ENCODE data around the gene RNF41.
"Not testable (repeated sequence)": the region's sequence is repeated elsewhere in the genome, so short reads cannot be mapped to it uniquely, and the experiment has no call there.

RNF41 gene

DNA sequence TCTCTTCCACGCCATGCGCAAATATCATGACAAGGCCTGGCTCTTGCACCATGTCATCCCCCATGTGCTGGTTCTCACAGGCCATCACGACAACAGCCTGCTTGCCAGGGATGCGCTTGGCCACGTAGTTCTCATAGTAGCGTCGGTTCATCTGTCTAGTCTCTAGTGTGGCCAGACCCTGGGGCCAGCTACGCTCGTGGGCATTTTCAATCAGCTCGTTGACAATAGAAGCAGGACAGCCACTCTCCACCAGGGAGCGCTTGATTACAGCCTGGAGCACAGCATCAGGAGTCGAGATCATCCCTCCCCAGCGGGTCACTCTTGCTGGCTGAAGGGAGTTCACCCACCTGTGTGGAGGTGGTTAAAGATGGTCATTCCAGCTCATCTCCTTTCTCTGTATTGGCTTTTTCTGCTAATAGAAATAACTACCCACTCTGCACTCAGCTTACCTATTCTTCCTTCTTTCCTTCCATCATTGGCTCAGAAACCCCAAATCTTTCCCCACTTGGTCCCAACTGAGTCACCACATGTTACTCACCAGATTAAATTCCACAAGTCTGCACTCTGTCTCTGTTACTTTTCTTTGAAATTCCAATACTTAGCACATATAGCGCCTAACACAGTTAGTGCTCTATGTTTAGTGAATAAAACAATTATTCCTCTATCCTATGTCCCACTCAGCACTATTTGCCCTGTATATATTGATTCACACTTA is 15.1 kb downstream of the RNF41 start:
- H3K4me1 ChIP-seq (ENCODE audit: insufficient read depth, low read length), result no peaks in the 10 kb centered on the region

GRCh38 chr12:56205445-56205844 is 16.3 kb downstream of the RNF41 start:
- no peaks in the 10 kb centered on the region for H3K9me3 ChIP-seq (ENCODE audit: insufficient read depth, low read depth, low read length)
- no peaks in the 10 kb centered on the region for H3K27me3 ChIP-seq (ENCODE audit: insufficient read depth, low read length)
- no peak overlapping the region for H3K27ac ChIP-seq (ENCODE audit: low read depth, low read length)
- no peaks in the 10 kb centered on the region for H3K4me1 ChIP-seq (ENCODE audit: insufficient read depth, low read length)
- H3K36me3 ChIP-seq (ENCODE audit: insufficient read depth, low read length), result peaks cover 55% of the 10 kb centered on the region
- no peak overlapping the region for H3K9ac ChIP-seq (ENCODE audit: low read depth, low read length)
- H3K4me3 ChIP-seq (ENCODE audit: low read length), result no peak overlapping the region

More for the DNA sequence above, 15.1 kb downstream of the RNF41 start:
- Histone ChIP-seq H3K4me3 (ENCODE audit: low read length) (no peak overlapping the region), H3K27me3 (ENCODE audit: insufficient read depth, low read length) (no peaks in the 10 kb centered on the region), H3K9me3 (ENCODE audit: insufficient read depth, low read depth, low read length) (no peaks in the 10 kb centered on the region), H3K9ac (ENCODE audit: low read depth, low read length) (no peak overlapping the region), H3K36me3 (ENCODE audit: insufficient read depth, low read length) (peaks cover 64% of the 10 kb centered on the region), H3K27ac (ENCODE audit: low read depth, low read length) (no peak overlapping the region)
- 80% methylated on average over 14 of the region's 14 CpGs for WGBS

GRCh38 chr12:56204275-56204674 is 17.4 kb downstream of the RNF41 start:
- H3K4me3 ChIP-seq (ENCODE audit: low read length), result no peak overlapping the region
- H3K4me1 ChIP-seq (ENCODE audit: insufficient read depth, low read length), result no peaks in the 10 kb centered on the region
- no peaks in the 10 kb centered on the region for H3K9me3 ChIP-seq (ENCODE audit: insufficient read depth, low read depth, low read length)
- H3K36me3 ChIP-seq (ENCODE audit: insufficient read depth, low read length), result peaks cover 46% of the 10 kb centered on the region
- H3K27me3 ChIP-seq (ENCODE audit: insufficient read depth, low read length), result no peaks in the 10 kb centered on the region
- no peak overlapping the region for H3K9ac ChIP-seq (ENCODE audit: low read depth, low read length)
- H3K27ac ChIP-seq (ENCODE audit: low read depth, low read length), result no peak overlapping the region

- no peaks in the 10 kb centered on the region for H3K27me3 ChIP-seq (ENCODE audit: insufficient read depth, low read length)
- peaks cover 38% of the 10 kb centered on the region for H3K36me3 ChIP-seq (ENCODE audit: insufficient read depth, low read length)
- WGBS, result 93% methylated on average over 2 of the region's 2 CpGs
- no peaks in the 10 kb centered on the region for H3K4me1 ChIP-seq (ENCODE audit: insufficient read depth, low read length)
- no peak overlapping the region for H3K9ac ChIP-seq (ENCODE audit: low read depth, low read length)
- no peak overlapping the region for H3K4me3 ChIP-seq (ENCODE audit: low read length)
- no peaks in the 10 kb centered on the region for H3K9me3 ChIP-seq (ENCODE audit: insufficient read depth, low read depth, low read length)
- H3K27ac ChIP-seq (ENCODE audit: low read depth, low read length), result no peak overlapping the region
These were observed 18.9 kb downstream of the RNF41 start for GRCh38 chr12:56202838-56203237.

DNA sequence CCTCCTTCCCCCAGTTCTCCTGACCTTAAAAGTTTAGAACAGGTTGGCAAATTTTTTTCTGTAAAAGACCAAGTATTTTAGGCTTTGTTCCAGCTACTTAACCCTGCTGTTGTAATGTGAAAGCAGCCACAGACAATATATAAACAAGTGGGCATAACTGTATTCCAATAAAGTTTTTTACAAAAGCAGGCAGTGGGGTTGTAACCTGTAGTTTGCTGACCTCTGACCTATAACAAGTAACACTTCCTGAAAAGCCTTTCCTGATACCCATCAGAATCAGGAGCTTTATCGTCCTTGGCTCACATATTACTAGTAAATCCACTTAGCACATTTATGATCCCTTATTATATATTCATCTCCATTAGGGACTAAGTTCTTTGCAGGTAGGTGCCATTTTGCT is 19.4 kb downstream of the RNF41 start:
- Histone ChIP-seq H3K36me3 (ENCODE audit: insufficient read depth, low read length) (peaks cover 34% of the 10 kb centered on the region), H3K9me3 (ENCODE audit: insufficient read depth, low read depth, low read length) (no peaks in the 10 kb centered on the region), H3K27me3 (ENCODE audit: insufficient read depth, low read length) (no peaks in the 10 kb centered on the region), H3K9ac (ENCODE audit: low read depth, low read length) (no peak overlapping the region), H3K27ac (ENCODE audit: low read depth, low read length) (no peak overlapping the region), H3K4me1 (ENCODE audit: insufficient read depth, low read length) (no peaks in the 10 kb centered on the region), H3K4me3 (ENCODE audit: low read length) (no peak overlapping the region)
- WGBS, result 81% methylated on average over 1 of the region's 1 CpG

DNA sequence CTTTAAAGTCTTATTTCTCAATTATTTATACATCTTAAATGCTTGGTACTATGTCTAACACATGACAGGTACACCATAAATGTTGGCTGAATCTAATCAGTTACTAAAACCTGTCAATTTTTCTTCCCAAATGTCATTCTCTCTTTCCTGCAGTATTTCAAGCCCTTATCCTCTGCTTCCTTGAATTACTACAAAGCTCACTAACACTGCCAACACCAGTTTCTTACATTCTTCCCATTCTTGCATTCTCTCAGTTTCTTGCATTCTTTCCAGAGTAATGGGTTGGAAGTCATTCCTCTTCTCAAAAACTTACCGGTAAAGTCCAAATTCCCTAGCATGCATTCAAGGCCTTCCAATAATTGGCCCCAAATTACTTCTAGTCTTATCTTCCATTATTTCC is 22.9 kb downstream of the RNF41 start:
- H3K4me1 ChIP-seq (ENCODE audit: insufficient read depth, low read length), result peaks cover 4% of the 10 kb centered on the region; the same call in 1 of the 2 replicates
- no peak overlapping the region for H3K27ac ChIP-seq (ENCODE audit: low read depth, low read length)
- no peak overlapping the region for H3K4me3 ChIP-seq (ENCODE audit: low read length)
- WGBS, result 70% methylated on average over 1 of the region's 1 CpG
- H3K27me3 ChIP-seq (ENCODE audit: insufficient read depth, low read length), result no peaks in the 10 kb centered on the region
- H3K9ac ChIP-seq (ENCODE audit: low read depth, low read length), result no peak overlapping the region
- H3K9me3 ChIP-seq (ENCODE audit: insufficient read depth, low read depth, low read length), result no peaks in the 10 kb centered on the region
- no peaks in the 10 kb centered on the region for H3K36me3 ChIP-seq (ENCODE audit: insufficient read depth, low read length)

DNA sequence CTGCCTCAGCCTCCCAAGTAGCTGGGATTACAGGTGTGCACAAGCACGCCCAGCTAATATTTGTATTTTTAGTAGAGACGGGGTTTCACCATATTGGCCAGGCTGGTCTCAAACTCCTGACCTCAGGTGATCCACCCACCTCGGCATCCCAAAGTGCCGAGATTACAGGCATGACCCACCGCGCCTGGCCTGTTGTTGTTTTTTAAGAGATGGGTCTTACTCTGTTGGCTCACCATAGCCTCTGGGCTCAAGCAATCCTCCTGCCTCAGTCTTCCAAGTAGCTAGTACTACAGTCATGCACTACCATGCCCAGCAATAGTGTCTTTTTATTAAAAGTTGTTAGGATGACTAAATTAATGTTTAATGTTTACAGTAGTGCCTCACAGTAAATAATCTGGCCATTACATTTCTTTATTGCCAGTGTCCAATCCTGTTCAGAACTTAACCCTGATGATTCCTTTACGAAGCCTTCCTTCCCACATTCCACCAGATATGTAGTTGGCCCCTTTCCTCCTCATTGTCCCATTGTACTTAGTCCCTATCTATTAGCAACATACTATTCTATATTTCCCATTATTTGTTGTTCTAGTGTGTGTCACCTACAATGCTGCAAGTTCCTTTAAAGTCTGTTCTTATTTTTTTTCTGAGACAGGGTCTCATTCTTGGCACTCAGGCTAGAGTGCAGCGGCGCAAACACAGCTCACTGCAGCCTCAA is 23.6 kb downstream of the RNF41 start:
- no peaks in the 10 kb centered on the region for H3K36me3 ChIP-seq (ENCODE audit: insufficient read depth, low read length)
- H3K27me3 ChIP-seq (ENCODE audit: insufficient read depth, low read length), result no peaks in the 10 kb centered on the region
- H3K4me3 ChIP-seq (ENCODE audit: low read length), result no peak overlapping the region
- H3K4me1 ChIP-seq (ENCODE audit: insufficient read depth, low read length), result peaks cover 4% of the 10 kb centered on the region; the same call in 1 of the 2 replicates
- no peaks in the 10 kb centered on the region for H3K9me3 ChIP-seq (ENCODE audit: insufficient read depth, low read depth, low read length)
- WGBS, result 94% methylated on average over 9 of the region's 9 CpGs
- H3K9ac ChIP-seq (ENCODE audit: low read depth, low read length), result no peak overlapping the region
- H3K27ac ChIP-seq (ENCODE audit: low read depth, low read length), result no peak overlapping the region

- not testable (repeated sequence) for H3K36me3 ChIP-seq (ENCODE audit: insufficient read depth, low read length); H3K9me3 ChIP-seq (ENCODE audit: insufficient read depth, low read depth, low read length); H3K9ac ChIP-seq (ENCODE audit: low read depth, low read length); H3K27ac ChIP-seq (ENCODE audit: low read depth, low read length); H3K27me3 ChIP-seq (ENCODE audit: insufficient read depth, low read length); H3K4me3 ChIP-seq (ENCODE audit: low read length); H3K4me1 ChIP-seq (ENCODE audit: insufficient read depth, low read length)
- WGBS, result 90% methylated on average over 10 of the region's 11 CpGs
These were observed 24.7 kb downstream of the RNF41 start for GRCh38 chr12:56196818-56197550.

GRCh38 chr12:56193025-56193578 is 28.6 kb downstream of the RNF41 start:
- H3K27ac ChIP-seq (ENCODE audit: low read depth, low read length), result no peak overlapping the region
- H3K27me3 ChIP-seq (ENCODE audit: insufficient read depth, low read length), result no peaks in the 10 kb centered on the region
- no peaks in the 10 kb centered on the region for H3K36me3 ChIP-seq (ENCODE audit: insufficient read depth, low read length)
- H3K4me3 ChIP-seq (ENCODE audit: low read length), result no peak overlapping the region
- no peaks in the 10 kb centered on the region for H3K9me3 ChIP-seq (ENCODE audit: insufficient read depth, low read depth, low read length)
- H3K4me1 ChIP-seq (ENCODE audit: insufficient read depth, low read length), result peaks cover 9% of the 10 kb centered on the region
- 38% methylated on average over 1 of the region's 1 CpG for WGBS
- no peak overlapping the region for H3K9ac ChIP-seq (ENCODE audit: low read depth, low read length)

DNA sequence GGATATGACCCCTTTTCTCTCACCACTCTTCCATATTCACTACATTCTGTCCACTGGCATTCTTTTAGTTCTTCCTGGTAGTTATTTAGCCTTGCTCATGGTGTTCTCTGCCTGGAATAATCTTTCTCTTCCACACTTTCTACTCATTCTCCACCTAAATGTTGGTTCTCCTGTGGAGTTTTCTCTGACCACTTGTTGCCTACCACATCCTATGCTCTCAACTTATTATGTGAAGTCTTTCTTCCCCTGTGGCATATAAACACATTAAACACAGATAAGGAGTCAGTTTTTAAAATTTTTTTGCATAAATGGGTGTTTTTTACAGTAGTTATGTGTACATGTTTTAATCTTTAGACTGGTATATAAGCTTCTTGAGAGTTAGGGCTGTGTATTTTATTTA is 29.1 kb downstream of the RNF41 start:
- Histone ChIP-seq H3K4me1 (ENCODE audit: insufficient read depth, low read length) (peaks cover 15% of the 10 kb centered on the region), H3K9ac (ENCODE audit: low read depth, low read length) (no peak overlapping the region), H3K27me3 (ENCODE audit: insufficient read depth, low read length) (no peaks in the 10 kb centered on the region), H3K36me3 (ENCODE audit: insufficient read depth, low read length) (0 out of 2 replicates have a peak, but pooled peaks cover 2% of the 10 kb centered on the region), H3K27ac (ENCODE audit: low read depth, low read length) (no peak overlapping the region), H3K4me3 (ENCODE audit: low read length) (no peak overlapping the region), H3K9me3 (ENCODE audit: insufficient read depth, low read depth, low read length) (no peaks in the 10 kb centered on the region)

DNA sequence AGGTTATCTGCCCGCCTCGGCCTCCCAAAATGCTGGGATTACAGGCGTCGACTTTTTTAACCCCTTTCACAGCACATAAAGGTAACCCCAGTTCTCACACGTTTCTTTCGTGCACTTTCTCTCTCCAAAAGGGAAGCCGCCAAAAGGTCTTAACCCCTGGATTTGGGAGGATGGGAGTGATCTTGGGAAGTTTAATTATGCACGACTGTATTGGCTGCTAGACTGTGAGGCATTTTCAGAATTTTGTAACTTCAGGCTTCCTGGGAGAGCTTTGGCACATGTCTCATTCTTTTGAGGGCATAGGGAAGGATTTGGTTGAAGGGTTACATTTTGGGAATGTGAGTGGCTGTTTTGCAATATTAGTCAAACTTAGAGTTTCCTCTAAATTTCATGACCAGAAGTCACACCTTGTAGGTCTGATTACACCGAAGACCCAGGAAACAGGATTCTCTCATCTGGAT is 31.0 kb downstream of the RNF41 start:
- peaks cover 19% of the 10 kb centered on the region for H3K36me3 ChIP-seq (ENCODE audit: insufficient read depth, low read length)
- H3K9ac ChIP-seq (ENCODE audit: low read depth, low read length), result peak overlapping the region; percentile 59
- peaks cover 11% of the 10 kb centered on the region for H3K4me1 ChIP-seq (ENCODE audit: insufficient read depth, low read length)
- H3K27me3 ChIP-seq (ENCODE audit: insufficient read depth, low read length), result no peaks in the 10 kb centered on the region
- H3K4me3 ChIP-seq (ENCODE audit: low read length), result peak overlapping the region; percentile 96
- no peaks in the 10 kb centered on the region for H3K9me3 ChIP-seq (ENCODE audit: insufficient read depth, low read depth, low read length)
- H3K27ac ChIP-seq (ENCODE audit: low read depth, low read length), result peak overlapping the region; percentile 20; the same call in 1 of the 2 replicates
- 39% methylated on average over 9 of the region's 9 CpGs for WGBS

Measured in HUES64 (cell line).